GM21381 (cell line): Measurements from ENCODE around the gene KIRREL3.

Experiments used
- ATAC-seq: cut with Tn5 transposase; IDR thresholded peaks from one replicate; pipeline ENCODE4 v1.9.1; 2021; ENCODE audit warnings: mild to moderate bottlenecking, moderate library complexity; ENCODE audit not compliant: unreplicated experiment

Gene KIRREL3

GRCh38 chr11:126686938-126687337 lies 313.6 kb downstream of the KIRREL3 start:
- no peak for ATAC-seq

- ATAC-seq = no peak
Observed at GRCh38 chr11:126683766-126684728, 316.5 kb downstream of the KIRREL3 start.

GRCh38 chr11:126682590-126682989 lies 318.0 kb downstream of the KIRREL3 start:
- no peak for ATAC-seq

GRCh38 chr11:126680700-126681099 lies 319.9 kb downstream of the KIRREL3 start:
- no peak for ATAC-seq

GRCh38 chr11:126680131-126680530 lies 320.4 kb downstream of the KIRREL3 start:
- no peak for ATAC-seq

- ATAC-seq = no peak
Observed at GRCh38 chr11:126679033-126679432, 321.5 kb downstream of the KIRREL3 start.

GRCh38 chr11:126676536-126676935 lies 324.0 kb downstream of the KIRREL3 start:
- ATAC-seq = no peak

- ATAC-seq = no peak
Observed at GRCh38 chr11:126673319-126673718, 327.3 kb downstream of the KIRREL3 start.

GRCh38 chr11:126669416-126669815 lies 331.2 kb downstream of the KIRREL3 start:
- no peak for ATAC-seq

- no peak for ATAC-seq
Observed at GRCh38 chr11:126664643-126665042, 335.9 kb downstream of the KIRREL3 start.

GRCh38 chr11:126663749-126664592 lies 336.6 kb downstream of the KIRREL3 start:
- no peak for ATAC-seq

- no peak for ATAC-seq
Observed at GRCh38 chr11:126662035-126662790, 338.4 kb downstream of the KIRREL3 start.

GRCh38 chr11:126660761-126661425 lies 339.7 kb downstream of the KIRREL3 start:
- ATAC-seq = no peak

- no peak for ATAC-seq
Observed at GRCh38 chr11:126660321-126660720, 340.2 kb downstream of the KIRREL3 start.

GRCh38 chr11:126658306-126659056 lies 342.1 kb downstream of the KIRREL3 start:
- no peak for ATAC-seq

GRCh38 chr11:126655807-126656128 lies 344.8 kb downstream of the KIRREL3 start:
- no peak for ATAC-seq

GRCh38 chr11:126654886-126655806 lies 345.4 kb downstream of the KIRREL3 start:
- ATAC-seq = no peak

- no peak for ATAC-seq
Observed at GRCh38 chr11:126653040-126653439, 347.5 kb downstream of the KIRREL3 start.

- no peak for ATAC-seq
Observed at GRCh38 chr11:126647735-126648134, 352.8 kb downstream of the KIRREL3 start.
